ENCODE results near the gene GSTT2B.
"Not testable (repeated sequence)": the region's sequence is repeated elsewhere in the genome, so short reads cannot be mapped to it uniquely, and the experiment has no call there.

GSTT2B gene

DNA sequence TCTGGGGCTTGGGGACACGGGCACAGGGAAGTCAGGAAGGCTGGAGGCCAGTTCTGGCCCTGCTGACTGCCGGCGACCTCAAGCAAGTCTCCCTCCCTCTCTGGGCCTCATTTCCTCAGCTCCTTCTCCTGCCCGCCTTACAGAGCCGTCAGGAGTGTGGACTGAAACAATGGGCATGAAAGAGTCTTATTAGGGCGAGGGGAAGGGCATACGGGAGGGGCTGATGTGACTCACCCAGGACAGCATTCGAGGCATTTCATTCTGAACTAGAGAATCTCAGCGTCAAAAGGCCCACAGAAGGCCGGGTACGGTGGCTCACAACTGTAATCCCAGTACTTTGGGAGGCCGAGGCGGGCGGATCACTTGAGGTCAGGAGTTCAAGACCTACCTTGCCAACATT, 20.8 kb downstream of the GSTT2B start:
- not testable (repeated sequence) for DNase-seq (ENCODE audit: low read depth)

- DNase-seq (ENCODE audit: low read depth) = no peak
Measured at GRCh38 chr22:23939017-23939357, 22.0 kb downstream of the GSTT2B start.

- no peak for DNase-seq (ENCODE audit: low read depth)
Measured at GRCh38 chr22:23938328-23939016, 22.5 kb downstream of the GSTT2B start.

- DNase-seq (ENCODE audit: low read depth) = no peak
Measured at GRCh38 chr22:23926561-23926960, 34.4 kb downstream of the GSTT2B start.

DNA sequence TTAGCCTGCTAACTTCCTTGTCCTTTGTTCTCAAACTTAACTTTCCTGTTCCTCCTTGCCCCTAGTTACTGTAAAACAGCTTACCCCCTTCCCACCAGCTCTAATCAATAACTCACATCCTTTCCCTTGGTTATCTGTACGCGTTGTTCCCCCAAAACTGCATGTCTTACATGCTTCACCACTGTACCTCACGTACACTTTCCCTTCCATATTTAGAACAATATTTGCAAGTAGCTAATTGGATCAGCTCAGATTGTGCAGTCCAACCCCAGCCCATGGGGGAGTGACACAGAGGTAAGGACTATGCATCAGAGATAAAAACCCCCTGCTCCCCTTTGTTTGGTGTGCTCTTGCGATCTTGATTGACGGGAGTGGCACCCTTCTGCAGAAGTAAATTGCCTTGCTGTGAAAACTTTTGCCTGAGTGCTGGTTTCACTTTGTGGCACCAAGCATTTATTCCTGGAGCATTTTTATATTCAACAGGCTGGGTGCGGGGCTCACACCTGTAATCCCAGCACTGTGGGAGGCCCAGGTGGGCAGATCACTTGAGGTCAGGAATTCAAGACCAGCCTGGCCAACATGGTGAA, 35.9 kb downstream of the GSTT2B start:
- no peak for DNase-seq (ENCODE audit: low read depth)

- no peak for DNase-seq (ENCODE audit: low read depth)
Measured at GRCh38 chr22:23922921-23923320, 38.1 kb downstream of the GSTT2B start.

DNA sequence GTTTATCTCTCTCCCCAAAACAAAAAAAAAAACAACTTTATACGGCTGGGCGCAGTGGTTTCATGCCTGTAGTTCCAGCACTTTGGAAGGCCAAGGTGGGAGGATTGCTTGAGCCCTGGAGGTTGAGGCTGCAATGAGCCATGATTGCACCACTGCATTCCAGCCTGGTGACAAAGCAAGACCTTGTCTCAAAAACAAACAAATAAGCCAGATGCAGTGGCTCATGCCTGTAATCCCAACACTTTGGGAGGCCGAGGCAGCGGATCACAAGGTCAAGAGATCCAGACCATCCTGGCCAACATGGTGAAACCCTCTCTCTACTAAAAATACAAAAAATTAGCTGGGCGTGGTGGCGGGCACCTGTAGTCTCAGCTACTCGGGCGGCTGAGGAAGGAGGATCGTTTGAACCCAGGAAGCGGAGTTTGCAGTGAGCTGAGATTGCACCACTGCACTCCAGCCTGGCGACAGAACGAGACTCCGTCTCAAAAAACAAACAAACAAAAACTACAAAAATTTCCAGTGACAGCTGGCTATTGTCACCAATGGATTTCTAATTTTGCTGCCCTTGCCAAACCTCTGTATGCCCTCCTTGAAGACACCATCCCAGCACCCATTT, 39.3 kb downstream of the GSTT2B start:
- DNase-seq (ENCODE audit: low read depth) = not testable (repeated sequence)

GRCh38 chr22:23920267-23920611, 40.8 kb downstream of the GSTT2B start:
- not testable (repeated sequence) for DNase-seq (ENCODE audit: low read depth)

GRCh38 chr22:23915290-23915689, 45.7 kb downstream of the GSTT2B start:
- DNase-seq (ENCODE audit: low read depth) = no peak

DNA sequence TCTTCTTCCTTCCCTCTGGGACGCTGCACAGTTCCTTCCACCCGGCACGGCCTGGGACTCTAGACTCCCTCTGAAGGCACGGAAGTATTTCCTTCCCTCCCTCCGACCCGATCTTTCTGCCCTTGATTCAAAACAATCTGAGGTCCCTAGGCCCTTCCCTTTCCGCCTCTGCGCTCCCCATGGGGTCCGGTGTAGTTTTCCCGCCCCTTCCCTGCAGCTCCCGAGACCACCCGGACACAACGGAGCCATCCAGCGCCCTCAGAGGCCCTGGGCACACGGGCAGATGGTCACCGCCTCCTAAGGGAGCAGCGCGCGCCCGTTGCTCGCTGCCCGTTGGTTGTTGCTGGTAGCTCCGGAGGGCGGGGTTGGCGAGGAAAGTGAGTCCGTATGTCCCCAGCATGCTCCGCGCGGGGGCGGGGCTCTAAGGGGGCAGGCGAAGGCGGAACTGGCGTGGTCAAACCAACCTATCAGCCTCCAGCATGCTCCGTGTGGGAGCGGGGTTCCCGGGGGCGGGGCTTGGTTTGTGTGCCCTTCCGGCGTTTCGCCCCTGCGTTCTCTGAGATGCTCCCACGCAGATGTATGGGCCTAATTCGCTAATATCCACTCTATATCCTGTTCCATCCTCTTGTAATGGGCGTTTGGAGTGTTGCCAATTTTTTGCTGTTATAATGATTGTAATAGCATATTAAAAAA, 47.2 kb downstream of the GSTT2B start:
- peak; percentile 99 for DNase-seq (ENCODE audit: low read depth)

- peak; percentile 21 for DNase-seq (ENCODE audit: low read depth)
Measured at GRCh38 chr22:23913306-23913660, 47.7 kb downstream of the GSTT2B start.

GRCh38 chr22:23912293-23912903, 48.6 kb downstream of the GSTT2B start:
- DNase-seq (ENCODE audit: low read depth) = no peak

- no peak for DNase-seq (ENCODE audit: low read depth)
Measured at GRCh38 chr22:23911318-23911980, 49.5 kb downstream of the GSTT2B start.

GRCh38 chr22:23910496-23911190, 50.4 kb downstream of the GSTT2B start:
- no peak for DNase-seq (ENCODE audit: low read depth)

GRCh38 chr22:23909296-23909898, 51.6 kb downstream of the GSTT2B start:
- no peak for DNase-seq (ENCODE audit: low read depth)

DNA sequence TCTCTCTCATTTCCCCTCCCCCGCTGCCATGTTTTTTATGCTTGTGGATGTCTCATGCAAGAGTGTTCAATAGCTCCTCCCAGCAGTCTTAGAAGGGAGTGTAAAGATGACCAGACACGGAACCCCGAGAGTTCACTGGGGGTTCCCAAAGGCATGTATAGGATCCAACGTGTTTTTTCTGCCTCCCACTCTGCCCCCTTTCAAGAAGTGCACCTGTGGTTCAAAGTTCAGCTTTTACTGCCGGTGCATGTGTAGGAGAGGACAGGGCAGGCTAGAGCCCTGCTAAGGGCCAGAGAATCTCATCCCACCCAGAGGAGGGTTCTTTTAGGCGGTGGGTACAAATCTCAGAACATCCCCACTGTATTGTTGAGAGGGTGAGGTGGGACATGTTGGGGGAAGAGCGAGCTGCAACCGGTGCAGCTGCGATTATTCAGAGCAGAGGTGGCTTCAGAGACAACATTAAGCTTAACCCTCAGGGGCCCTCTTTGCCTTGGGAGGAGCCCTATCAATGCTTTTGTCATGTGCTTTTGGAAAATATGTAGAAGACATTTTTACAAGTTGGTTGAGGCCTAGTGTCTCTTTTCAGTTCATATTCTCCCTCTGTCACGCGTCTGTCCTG, 52.3 kb downstream of the GSTT2B start:
- DNase-seq (ENCODE audit: low read depth) = no peak

DNA sequence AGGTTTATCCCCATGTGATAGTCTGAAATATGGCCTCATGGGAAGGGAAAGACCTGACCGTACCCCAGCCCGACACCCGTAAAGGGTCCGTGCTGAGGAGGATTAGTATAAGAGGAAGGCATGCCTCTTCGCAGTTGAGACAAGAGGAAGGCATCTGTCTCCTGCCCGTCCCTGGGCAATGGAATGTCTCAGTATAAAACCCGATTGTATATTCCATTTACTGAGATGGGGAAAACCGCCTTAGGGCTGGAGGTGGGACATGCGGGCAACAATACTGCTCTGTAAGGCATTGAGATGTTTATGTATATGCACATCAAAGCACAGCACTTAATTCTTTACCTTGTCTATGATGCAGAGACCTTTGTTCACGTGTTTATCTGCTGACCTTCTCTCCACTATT, 53.6 kb downstream of the GSTT2B start:
- not testable (repeated sequence) for DNase-seq (ENCODE audit: low read depth)

All from activated T-cell treated with anti-CD3 and anti-CD28 coated beads for 24 hours (primary cell).